Upper lobe of left lung (tissue), 6 donors: ENCODE results near the gene JMY. TPM values are rescaled to one million over a fixed set of nuclear protein-coding genes. Genes with fewer than 3 reads are reported as not detected.
A peak's percentile ranks its signal among the peaks of the same experiment; 100 is the strongest.

ENCODE experiments used
- ATAC-seq, 2 donors: fragments of 200-7000 bp; cut with Tn5 transposase; one replicate each; pipeline ENCODE4 v1.9.1; 2022; ENCODE audit warnings: mild to moderate bottlenecking in 2 of 2, moderate library complexity in 2 of 2; ENCODE audit not compliant: low FRiP score in 2 of 2
- DNase-seq, 2 donors: peaks; one replicate each; pipeline ENCODE4 v3.0.0-alpha.2; 2019 to 2020
- H3K27ac ChIP-seq, 4 donors: fragments of 200-600 bp; sonication (generic); one replicate each; pipeline ENCODE4 v1.5.1; 2016 to 2019
- H3K27me3 ChIP-seq, 4 donors: fragments of 200-600 bp; sonication (generic); one replicate each; pipeline ENCODE4 v1.5.1; 2017 to 2019
- H3K36me3 ChIP-seq, 4 donors: fragments of 200-600 bp; sonication (generic); one replicate each; pipeline ENCODE4 v1.5.1; 2016 to 2019
- H3K4me1 ChIP-seq, 4 donors: fragments of 200-600 bp; sonication (generic); one replicate each; pipeline ENCODE4 v1.5.1; 2018 to 2019
- H3K4me3 ChIP-seq, 4 donors: fragments of 200-600 bp; sonication (generic); one replicate each; pipeline ENCODE4 v1.5.1; 2017 to 2019; ENCODE audit warnings: mild to moderate bottlenecking in 2 of 4, moderate library complexity in 1 of 4
- H3K9me3 ChIP-seq, 4 donors: fragments of 200-600 bp; sonication (generic); one replicate each; pipeline ENCODE4 v1.5.1; 2018 to 2019
- CTCF ChIP-seq, 6 experiments: fragments of 450-650 bp in 4 of 6; fragments of 200-600 bp in 2 of 6; sonication (generic) in 2 of 6; IDR thresholded peaks; one replicate each; pipeline ENCODE4 v1.5.1; 2016 to 2019; ENCODE audit warnings: antibody characterized with exemption in 6 of 6
- EP300 ChIP-seq, 4 donors: sonication (generic); formaldehyde crosslinking; IDR thresholded peaks; one replicate each; pipeline ENCODE4 v1.5.1; 2017; ENCODE audit warnings: antibody characterized with exemption in 4 of 4, control low read depth in 2 of 4
- POLR2A ChIP-seq, 4 donors: fragments of 450-650 bp; IDR thresholded peaks; one replicate each; pipeline ENCODE4 v1.5.1; 2016 to 2017; ENCODE audit warnings: antibody characterized with exemption in 4 of 4, mild to moderate bottlenecking in 2 of 4
- POLR2AphosphoS5 ChIP-seq, 2 donors: sonication (generic); formaldehyde crosslinking; IDR thresholded peaks; one replicate each; pipeline ENCODE4 v1.5.1; 2017; ENCODE audit warnings: antibody characterized with exemption in 2 of 2
- WGBS, 2 donors: methylation state at CpG; one replicate each; pipeline ENCODE4 v1.1.5; 2017 to 2018; 5-methylcytosine and 5-hydroxymethylcytosine counted together
- total RNA-seq, 6 donors: library from RNA; depleted of rRNA in 4 of 6; stranded (reverse); fragments of >200 nt in 4 of 6; gene quantifications; one replicate each; pipeline versions ENCODE4 v1.1.0 to v1.2.1, GENCODE V29; 2016 to 2021
- donor health status: DM: no; HTN: no; CAD: no; lungs with moderate emphysema.
- donor health status: DM: no; HTN: yes; CAD: no; lungs with severe emphysema.

The JMY gene
- total RNA-seq, 6 donors from 2014 or later = 7.9 to 28.8 (median 11.9) TPM

GRCh38 chr5:79236362-79236969, 535 bp downstream of the JMY start:
- no peak for TF ChIP-seq POLR2AphosphoS5 (IDR thresholded peaks at IDR 0.05)
- no peak for TF ChIP-seq EP300 (IDR thresholded peaks at IDR 0.05)
- TF ChIP-seq POLR2A (IDR thresholded peaks at IDR 0.05) = no peak
- TF ChIP-seq CTCF (IDR thresholded peaks at IDR 0.05) = no peak
- H3K4me1 ChIP-seq = peaks cover 19 to 35% (median 30%) of the 10 kb centered on the region in 4 donors
- DNase-seq = no peak
- no peaks in the 10 kb centered on the region for H3K9me3 ChIP-seq
- H3K27ac ChIP-seq = peak overlapping the region; percentile 76 to 96 (median 90)
- 0 to 1% methylated on average over 3 to 37 of the region's 78 CpGs for WGBS, 2 donors
- no peaks in the 10 kb centered on the region for H3K27me3 ChIP-seq
- H3K4me3 ChIP-seq = peak overlapping the region; percentile 72 to 97 (median 94)
- peak in 1 of 2 donors; percentile 68 for ATAC-seq
- no peaks in the 10 kb centered on the region for H3K36me3 ChIP-seq

GRCh38 chr5:79236970-79237739, 1.2 kb downstream of the JMY start:
- WGBS, 2 donors = 0 to 2% methylated on average over 11 to 26 of the region's 61 CpGs
- Histone ChIP-seq H3K9me3 (no peaks in the 10 kb centered on the region), H3K27me3 (no peaks in the 10 kb centered on the region), H3K36me3 (no peaks in the 10 kb centered on the region), H3K4me3 (peak overlapping the region; percentile 72 to 97 (median 94)), H3K27ac (peak overlapping the region; percentile 76 to 96 (median 90)), H3K4me1 (peaks cover 19 to 39% (median 32%) of the 10 kb centered on the region in 4 donors)
- TF ChIP-seq CTCF (IDR thresholded peaks at IDR 0.05) (no peak), POLR2A (IDR thresholded peaks at IDR 0.05) (peak in 1 of 4 donors; percentile 21)
- ATAC-seq (peak; percentile 52 to 54), DNase-seq (peak; percentile 50 to 89)

GRCh38 chr5:79237740-79238560, 2.0 kb downstream of the JMY start:
- ATAC-seq (no peak), DNase-seq (no peak)
- Histone ChIP-seq H3K27me3 (no peaks in the 10 kb centered on the region), H3K27ac (peak overlapping the region in 3 of 4 donors; percentile 90 to 96 (median 91)), H3K4me1 (peaks cover 19 to 39% (median 32%) of the 10 kb centered on the region in 4 donors), H3K36me3 (no peaks in the 10 kb centered on the region), H3K4me3 (peak overlapping the region; percentile 72 to 97 (median 94)), H3K9me3 (no peaks in the 10 kb centered on the region)
- 22 to 23% methylated on average over 14 of the region's 14 CpGs for WGBS, 2 donors
- no peak for TF ChIP-seq POLR2AphosphoS5 (IDR thresholded peaks at IDR 0.05)
- no peak for TF ChIP-seq CTCF (IDR thresholded peaks at IDR 0.05)
- TF ChIP-seq EP300 (IDR thresholded peaks at IDR 0.05) = no peak
- TF ChIP-seq POLR2A (IDR thresholded peaks at IDR 0.05) = no peak

GRCh38 chr5:79240561-79240960, 4.6 kb downstream of the JMY start:
- no peaks in the 10 kb centered on the region for H3K9me3 ChIP-seq
- TF ChIP-seq POLR2AphosphoS5 (IDR thresholded peaks at IDR 0.05) (no peak), EP300 (IDR thresholded peaks at IDR 0.05) (no peak), CTCF (IDR thresholded peaks at IDR 0.05) (no peak), POLR2A (IDR thresholded peaks at IDR 0.05) (no peak)
- H3K4me3 ChIP-seq = no peak overlapping the region
- peaks cover 19 to 39% (median 30%) of the 10 kb centered on the region in 4 donors for H3K4me1 ChIP-seq
- H3K27me3 ChIP-seq = no peaks in the 10 kb centered on the region
- no peak overlapping the region for H3K27ac ChIP-seq
- no peaks in the 10 kb centered on the region for H3K36me3 ChIP-seq
- DNase-seq (no peak), ATAC-seq (no peak)
- 92 to 96% methylated on average over 2 of the region's 2 CpGs for WGBS, 2 donors
